GM13977 (cell line): Measurements from ENCODE around the gene STK35.
A peak's percentile ranks its signal among the peaks of the same experiment; 100 is the strongest.

Experiments
- DNase-seq: peaks from one replicate; pipeline ENCODE4 v3.0.0; 2012; ENCODE audit warnings: low spot score
- in situ Hi-C: fragments of 300-500 bp; cut with MboI; formaldehyde crosslinking; loops from one replicate; pipeline ENCODE4 v1.12.0; 2022; ENCODE audit warnings: low sequenced_read_pairs, low pct_unique_long_range_greater_than_20kb, mixed read lengths, inconsistent platforms; ENCODE audit not compliant: unreplicated experiment
- TF ChIP-seq, protein P1 (sequence below): IDR thresholded peaks from 2 replicates; pipeline ENCODE4 v1.5.1; 2012; ENCODE audit warnings: mild to moderate bottlenecking, control low read depth; ENCODE audit not compliant: insufficient read depth; ENCODE audit errors: extremely low read depth, missing control alignments

The STK35 gene

DNA sequence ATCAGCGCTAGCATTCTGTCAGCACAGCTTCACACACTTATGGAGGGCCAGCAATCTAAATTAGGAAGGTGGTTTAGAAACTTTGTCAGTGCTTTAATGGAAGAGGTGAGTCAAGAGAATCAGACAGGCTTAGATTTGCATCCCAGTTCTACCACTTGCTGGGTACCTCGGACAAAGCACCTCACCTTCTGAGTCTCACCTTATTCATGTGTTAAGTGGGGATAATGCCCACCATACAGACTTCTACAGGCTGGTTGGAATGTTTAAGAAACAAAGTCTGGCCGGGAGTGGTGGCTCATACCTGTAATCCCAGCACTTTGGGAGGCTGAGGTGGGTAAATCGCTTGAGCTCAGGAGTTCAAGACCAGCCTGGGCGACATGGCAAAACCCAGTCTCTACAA is 12.2 kb upstream of the STK35 start:
- TF ChIP-seq, protein P1, sequence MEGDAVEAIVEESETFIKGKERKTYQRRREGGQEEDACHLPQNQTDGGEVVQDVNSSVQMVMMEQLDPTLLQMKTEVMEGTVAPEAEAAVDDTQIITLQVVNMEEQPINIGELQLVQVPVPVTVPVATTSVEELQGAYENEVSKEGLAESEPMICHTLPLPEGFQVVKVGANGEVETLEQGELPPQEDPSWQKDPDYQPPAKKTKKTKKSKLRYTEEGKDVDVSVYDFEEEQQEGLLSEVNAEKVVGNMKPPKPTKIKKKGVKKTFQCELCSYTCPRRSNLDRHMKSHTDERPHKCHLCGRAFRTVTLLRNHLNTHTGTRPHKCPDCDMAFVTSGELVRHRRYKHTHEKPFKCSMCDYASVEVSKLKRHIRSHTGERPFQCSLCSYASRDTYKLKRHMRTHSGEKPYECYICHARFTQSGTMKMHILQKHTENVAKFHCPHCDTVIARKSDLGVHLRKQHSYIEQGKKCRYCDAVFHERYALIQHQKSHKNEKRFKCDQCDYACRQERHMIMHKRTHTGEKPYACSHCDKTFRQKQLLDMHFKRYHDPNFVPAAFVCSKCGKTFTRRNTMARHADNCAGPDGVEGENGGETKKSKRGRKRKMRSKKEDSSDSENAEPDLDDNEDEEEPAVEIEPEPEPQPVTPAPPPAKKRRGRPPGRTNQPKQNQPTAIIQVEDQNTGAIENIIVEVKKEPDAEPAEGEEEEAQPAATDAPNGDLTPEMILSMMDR, result no peak
- in situ Hi-C loops, result no loop called here
- DNase-seq, result no peak

DNA sequence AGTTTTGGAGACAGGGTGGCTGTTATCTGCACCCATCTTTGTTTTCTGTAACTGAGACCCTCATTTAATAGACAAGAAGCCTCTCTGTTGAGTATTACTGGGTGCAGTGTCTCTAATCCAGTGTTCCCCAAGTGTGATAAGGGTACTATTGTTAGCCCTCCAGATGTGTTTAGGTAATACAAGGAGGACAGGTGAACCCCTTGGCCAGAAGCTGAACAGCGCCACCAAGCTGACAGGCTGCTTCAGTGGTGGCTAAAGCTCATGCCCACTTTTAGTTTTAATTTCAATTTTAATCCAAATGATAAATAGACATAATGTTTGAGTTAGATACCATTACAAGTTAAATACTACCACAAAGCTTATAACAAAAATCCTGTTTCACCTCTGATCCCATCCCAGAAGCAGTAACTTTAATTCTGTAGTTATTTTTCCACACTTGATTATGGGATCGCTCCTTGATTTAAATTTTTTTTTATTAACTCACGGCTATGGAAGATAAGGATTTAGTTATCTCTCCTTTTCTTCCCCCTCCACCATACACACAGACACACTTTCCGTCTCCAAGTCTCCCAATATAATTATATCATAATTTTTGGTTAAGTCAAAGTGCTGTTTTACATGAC is 8.4 kb upstream of the STK35 start:
- in situ Hi-C loops, result no loop called here
- DNase-seq, result peak; percentile 42
- TF ChIP-seq, protein P1, result peak; percentile 50

DNA sequence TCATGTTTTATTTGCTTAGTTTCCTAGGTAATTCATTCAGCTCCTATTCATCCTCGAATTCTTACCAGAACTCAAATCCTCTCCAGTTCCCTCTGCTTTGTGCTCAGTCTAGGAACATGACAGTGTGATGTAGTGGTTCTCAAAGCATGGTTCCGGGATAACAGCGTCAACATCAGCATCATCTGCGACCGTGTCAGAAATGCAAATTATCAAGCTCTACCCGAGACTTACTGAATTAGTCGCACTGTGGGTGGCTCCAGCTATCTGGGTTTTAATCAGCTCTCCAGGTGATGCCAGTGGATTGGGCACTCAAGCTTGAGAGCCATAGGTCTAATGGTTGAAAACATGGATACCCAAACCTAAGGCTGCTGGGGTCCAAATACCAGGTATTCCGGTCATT is 7.7 kb upstream of the STK35 start:
- DNase-seq, result no peak
- in situ Hi-C loops, result no loop called here
- TF ChIP-seq, protein P1, result no peak

DNA sequence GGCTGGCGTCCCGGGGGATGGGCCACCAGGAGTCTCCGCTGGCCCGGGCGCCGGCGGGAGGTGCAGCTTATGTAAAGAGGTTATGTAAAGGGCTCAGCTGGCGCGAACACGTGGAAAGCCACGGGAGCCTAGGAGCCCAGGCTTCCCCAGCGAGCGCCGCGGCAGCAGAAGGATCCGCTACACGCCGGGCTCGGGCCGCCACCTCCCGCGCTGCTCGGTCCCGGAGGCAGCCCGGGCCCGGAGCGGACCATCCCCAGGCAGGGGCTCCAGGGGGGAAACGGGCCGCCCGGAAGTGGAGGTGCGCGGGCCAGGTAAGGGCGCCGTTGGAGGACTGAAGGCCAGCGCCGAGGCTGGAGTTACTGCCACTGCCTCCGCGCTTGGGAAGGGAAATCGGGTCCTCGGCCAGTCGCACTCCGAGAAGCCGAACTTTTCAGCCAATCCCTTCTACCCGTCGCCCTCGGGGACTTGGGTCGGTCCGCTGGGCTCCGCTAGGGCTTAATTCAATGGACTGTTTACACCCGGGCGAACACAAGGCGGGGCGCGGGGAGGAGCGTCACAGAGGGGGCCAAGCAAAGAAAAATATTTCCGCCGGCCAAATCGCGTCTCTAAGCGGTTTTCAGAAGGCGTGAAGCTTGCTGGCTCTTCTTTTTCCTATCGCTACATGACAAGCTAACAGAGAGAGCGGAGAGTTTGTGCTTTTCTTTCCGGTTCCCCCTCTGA is 398 bp downstream of the STK35 start:
- peak; percentile 96 for DNase-seq
- in situ Hi-C loops, result no loop called here
- TF ChIP-seq, protein P1, result no peak

DNA sequence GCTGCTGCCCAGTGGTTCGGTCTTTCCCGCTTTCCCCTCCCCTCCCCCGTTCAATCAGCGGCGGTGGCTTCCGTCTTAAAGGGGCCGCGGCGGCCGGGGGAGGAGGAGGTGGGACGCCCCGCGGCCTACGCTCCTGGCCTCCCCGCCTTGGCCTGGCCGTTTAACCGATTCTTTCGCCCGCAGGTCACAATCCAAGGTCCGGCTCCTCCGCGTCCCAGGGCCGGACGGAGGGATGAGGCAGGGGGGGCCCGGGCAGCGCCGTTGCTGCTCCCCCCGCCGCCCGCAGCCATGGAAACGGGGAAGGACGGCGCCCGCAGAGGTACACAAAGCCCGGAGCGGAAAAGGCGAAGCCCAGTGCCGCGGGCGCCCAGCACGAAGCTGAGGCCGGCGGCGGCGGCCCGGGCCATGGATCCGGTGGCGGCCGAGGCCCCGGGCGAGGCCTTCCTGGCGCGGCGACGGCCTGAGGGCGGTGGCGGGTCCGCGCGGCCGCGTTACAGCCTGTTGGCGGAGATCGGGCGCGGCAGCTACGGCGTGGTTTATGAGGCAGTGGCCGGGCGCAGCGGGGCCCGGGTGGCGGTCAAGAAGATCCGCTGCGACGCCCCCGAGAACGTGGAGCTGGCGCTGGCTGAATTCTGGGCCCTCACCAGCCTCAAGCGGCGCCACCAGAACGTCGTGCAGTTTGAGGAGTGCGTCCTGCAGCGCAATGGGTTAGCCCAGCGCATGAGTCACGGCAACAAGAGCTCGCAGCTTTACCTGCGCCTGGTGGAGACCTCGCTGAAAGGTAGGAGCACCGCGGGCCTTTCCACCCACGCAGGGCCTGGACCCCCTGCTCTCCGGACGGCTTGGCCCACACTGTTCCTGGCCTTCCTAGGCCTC is 1.2 kb downstream of the STK35 start:
- TF ChIP-seq, protein P1, result no peak
- in situ Hi-C loops, result no loop called here
- peak; percentile 96 for DNase-seq

DNA sequence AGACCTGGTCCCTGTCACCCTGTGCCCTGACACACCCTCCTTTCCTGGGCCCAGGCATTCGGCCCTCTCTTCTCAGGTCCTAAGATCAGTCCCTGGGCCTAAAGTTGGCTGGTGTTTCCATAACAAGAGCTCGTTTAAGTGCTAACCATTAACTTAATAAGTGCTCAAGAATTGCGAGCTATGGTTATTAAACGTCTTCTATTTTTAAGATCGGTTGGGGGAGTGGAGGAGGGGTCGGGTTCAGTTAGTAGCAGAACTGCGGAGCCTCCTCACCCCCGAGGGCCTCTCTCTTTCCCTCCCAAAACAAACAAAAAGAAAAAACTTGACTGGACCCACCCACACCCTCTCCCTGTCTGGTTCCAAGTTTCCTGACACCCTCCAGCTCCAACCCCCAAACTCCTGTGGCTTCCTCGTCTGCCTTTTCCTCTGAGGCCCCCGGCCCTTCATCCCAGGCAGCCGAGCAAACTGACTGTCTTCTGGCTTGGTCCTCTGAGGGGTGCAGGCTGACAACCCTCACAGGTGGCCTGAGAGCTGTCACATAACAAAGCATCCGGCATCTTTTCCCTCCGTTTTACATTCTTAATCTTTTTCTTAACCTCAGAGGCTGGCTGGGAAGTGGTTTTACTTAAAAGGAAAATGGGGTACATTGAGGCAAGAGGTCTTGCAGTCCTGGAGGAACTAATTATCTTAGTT is 2.0 kb downstream of the STK35 start:
- in situ Hi-C loops, result no loop called here
- TF ChIP-seq, protein P1, result no peak
- DNase-seq, result no peak
